ENCODE results near the gene B3GAT1.
"Not testable (repeated sequence)": the region's sequence is repeated elsewhere in the genome, so short reads cannot be mapped to it uniquely, and the experiment has no call there.

Gene B3GAT1

GRCh38 chr11:134412203-134413042, at the start of gene B3GAT1:
TSS of gene B3GAT1 (minus strand) at chr11:134412242. CDS start at chr11:134387659, 24,583 bp downstream.
- DNase-seq (ENCODE audit: low read depth in 2 of 2): peak in 1 of 2 donors; percentile 22

- no peak for DNase-seq (ENCODE audit: low read depth in 2 of 2)
Measured at GRCh38 chr11:134461621-134462020, 49.6 kb upstream of the B3GAT1 start.

- no peak for DNase-seq (ENCODE audit: low read depth in 2 of 2)
Measured at GRCh38 chr11:134460881-134461280, 48.8 kb upstream of the B3GAT1 start.

GRCh38 chr11:134460062-134460561, 48.1 kb upstream of the B3GAT1 start:
- no peak for DNase-seq (ENCODE audit: low read depth in 2 of 2)

GRCh38 chr11:134459246-134460061, 47.4 kb upstream of the B3GAT1 start:
- no peak for DNase-seq (ENCODE audit: low read depth in 2 of 2)

- not testable (repeated sequence) for DNase-seq (ENCODE audit: low read depth in 2 of 2)
Measured at GRCh38 chr11:134457411-134458007, 45.5 kb upstream of the B3GAT1 start.

GRCh38 chr11:134455516-134455915, 43.5 kb upstream of the B3GAT1 start:
- DNase-seq (ENCODE audit: low read depth in 2 of 2): no peak

- no peak for DNase-seq (ENCODE audit: low read depth in 2 of 2)
Measured at GRCh38 chr11:134454146-134454690, 42.2 kb upstream of the B3GAT1 start.

- DNase-seq (ENCODE audit: low read depth in 2 of 2): no peak
Measured at GRCh38 chr11:134453441-134453840, 41.4 kb upstream of the B3GAT1 start.

GRCh38 chr11:134452838-134453155, 40.8 kb upstream of the B3GAT1 start:
- no peak for DNase-seq (ENCODE audit: low read depth in 2 of 2)

GRCh38 chr11:134452026-134452837, 40.2 kb upstream of the B3GAT1 start:
- DNase-seq (ENCODE audit: low read depth in 2 of 2): no peak

- no peak for DNase-seq (ENCODE audit: low read depth in 2 of 2)
Measured at GRCh38 chr11:134450186-134450585, 38.1 kb upstream of the B3GAT1 start.

- DNase-seq (ENCODE audit: low read depth in 2 of 2): no peak
Measured at GRCh38 chr11:134449713-134450112, 37.7 kb upstream of the B3GAT1 start.

GRCh38 chr11:134449051-134449450, 37.0 kb upstream of the B3GAT1 start:
- no peak for DNase-seq (ENCODE audit: low read depth in 2 of 2)

- DNase-seq (ENCODE audit: low read depth in 2 of 2): no peak
Measured at GRCh38 chr11:134447696-134448095, 35.7 kb upstream of the B3GAT1 start.

- DNase-seq (ENCODE audit: low read depth in 2 of 2): no peak
Measured at GRCh38 chr11:134445601-134446325, 33.7 kb upstream of the B3GAT1 start.

- DNase-seq (ENCODE audit: low read depth in 2 of 2): not testable (repeated sequence)
Measured at GRCh38 chr11:134444160-134445108, 32.4 kb upstream of the B3GAT1 start.

- no peak for DNase-seq (ENCODE audit: low read depth in 2 of 2)
Measured at GRCh38 chr11:134443246-134443645, 31.2 kb upstream of the B3GAT1 start.

- DNase-seq (ENCODE audit: low read depth in 2 of 2): no peak
Measured at GRCh38 chr11:134442246-134442645, 30.2 kb upstream of the B3GAT1 start.
